ENCODE results near the gene MKLN1. TPM values are rescaled to one million over a fixed set of nuclear protein-coding genes. Genes with fewer than 3 reads are reported as not detected.

Gene MKLN1
- total RNA-seq (2021; ENCODE audit: unreplicated experiment) (48.5 TPM), Bru-seq, nascent RNA (percentile 83 among the genes with signal in this experiment), BruChase-seq, experiment 1, labeled RNA remaining after a 6-hour chase (percentile 77 among the genes with signal in this experiment), BruChase-seq, experiment 2, labeled RNA remaining after a 2-hour chase (percentile 76 among the genes with signal in this experiment)
- 17.2 and 22.2 TPM in 2 replicates for polyA plus RNA-seq (2012)
- long read RNA-seq, full-length matches to known transcripts, result 23 of 61 reads
- long read RNA-seq, partial matches to known transcripts, result 6 of 61 reads
- long read RNA-seq, other reads (novel, unspliced or antisense), result 32 of 61 reads

DNA sequence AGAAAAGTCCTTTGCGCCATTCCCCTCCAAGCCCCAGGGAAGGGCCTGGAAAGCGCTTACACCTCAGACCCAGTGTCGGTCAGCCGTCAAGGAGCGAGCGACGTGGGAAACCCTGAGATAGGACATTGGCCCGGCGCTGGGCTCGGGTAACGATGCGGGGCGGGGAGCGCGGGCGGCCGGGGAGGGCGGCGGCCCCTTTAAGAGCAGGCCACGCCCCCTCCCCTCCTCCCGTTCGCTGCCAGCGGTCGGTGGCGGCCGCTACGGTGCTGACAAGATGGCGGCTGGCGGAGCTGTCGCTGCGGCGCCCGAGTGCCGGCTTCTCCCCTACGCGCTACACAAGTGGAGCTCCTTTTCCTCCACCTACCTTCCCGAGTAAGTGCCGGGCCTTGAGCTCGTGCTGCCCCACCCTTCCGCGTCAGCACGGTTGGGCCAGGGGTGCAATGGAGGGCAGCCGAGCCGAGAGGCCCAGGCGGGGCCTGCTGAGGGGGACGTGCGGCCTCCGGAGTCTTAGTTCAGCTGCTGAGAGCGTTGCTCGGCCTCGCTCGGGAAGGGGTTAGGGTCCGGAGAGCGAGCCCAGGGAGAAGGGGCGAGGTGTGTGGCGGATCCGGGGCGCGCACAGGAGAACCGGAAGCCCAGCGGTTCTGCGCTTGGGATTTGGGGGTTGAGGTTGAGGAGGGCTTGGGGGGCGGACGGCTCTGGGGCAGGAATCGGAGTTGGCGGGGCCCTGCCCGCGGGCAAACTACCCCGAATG, at the start of gene MKLN1:
MKLN1 (plus strand) TSS at position 251 of the 751 bp plus-strand sequence; CDS start at position 275, 24 bp downstream.
- ChIA-PET POLR2A (interaction anchor here (0.7 to 1.2 kb wide), 2 partner anchors 9 to 219 kb away, joined by 4 read pairs; no protein-coding TSS in a partner anchor), RAD21 (ENCODE audit: low non-redundant PET in 1 of 2, low total read pairs in 2 of 2, uncharacterized antibody in 2 of 2, unreplicated experiment in 2 of 2) (interaction anchor here in 1 of 2 experiments (0.7 kb wide), 1 partner anchor 1253 kb away, joined by 3 read pairs; no protein-coding TSS in a partner anchor), CTCF (no interaction called here)
- Histone ChIP-seq H3K4me3 (replicated peaks in 1 of 2; ENCODE audit: low read depth in 1 of 2, low read length in 2 of 2) (peak within 1 kb of the TSS; percentile 90 to 97), H3K9me3 (ENCODE audit: control insufficient read depth in 1 of 2, insufficient read depth in 1 of 2, low read depth in 1 of 2, low read length in 2 of 2) (no peaks in the 10 kb centered on the region), H2AFZ (ENCODE audit: low read depth, low read length, poor library complexity, severe bottlenecking) (peak within 1 kb of the TSS; percentile 66), H3K27me3 (ENCODE audit: insufficient read depth, low read length) (no peaks in the 10 kb centered on the region), H3K9ac (ENCODE audit: low read length) (peak within 1 kb of the TSS; percentile 98), H3K36me3 (ENCODE audit: control insufficient read depth in 1 of 2, insufficient read depth in 2 of 2, low read length in 2 of 2) (peaks cover 0 to under 1% of the 10 kb centered on the region in 2 experiments; a peak in 1 of 4 replicates), H3K79me2 (ENCODE audit: insufficient read depth, low read length) (peaks cover 51% of the 10 kb centered on the region), H3K4me2 (ENCODE audit: low read length) (peak within 1 kb of the TSS; percentile 86), H3K27ac (ENCODE audit: low read depth, low read length) (peak within 1 kb of the TSS; percentile 86), H3K4me1 (ENCODE audit: control insufficient read depth in 1 of 2, insufficient read depth in 2 of 2, low read length in 2 of 2) (peaks cover 13 to 37% of the 10 kb centered on the region in 2 experiments; a peak in 3 of 4 replicates), H4K20me1 (ENCODE audit: insufficient read depth) (no peaks in the 10 kb centered on the region), H3K9me2 (ENCODE audit: insufficient read depth) (no peaks in the 10 kb centered on the region)
- DNase-seq (ENCODE audit: low read depth, low spot score) (peak; percentile 72), ATAC-seq (peak; percentile 92)
- intact Hi-C loops (cut with micrococcal nuclease), result no loop called here
- BruUV-seq (replicated peaks), result no TSS peak
- TF ChIP-seq ATF3 (IDR thresholded peaks at IDR 0.05) (no peak), TCF7L2 (IDR thresholded peaks at IDR 0.05; ENCODE audit: borderline replicate concordance, extremely low read depth, insufficient read depth, insufficient read length) (peak; percentile 74), FOSL1 (IDR thresholded peaks at IDR 0.05; ENCODE audit: low read depth) (no peak), ZFX (IDR thresholded peaks at IDR 0.05) (peak; percentile 99), RAD21 (IDR thresholded peaks at IDR 0.05; ENCODE audit: low read depth) (no peak), ELF1 (IDR thresholded peaks at IDR 0.05; ENCODE audit: borderline replicate concordance, low read depth) (no peak), SIN3A (IDR thresholded peaks at IDR 0.05; ENCODE audit: low read depth) (no peak; the same call in 1 of the 2 replicates), SP1 (IDR thresholded peaks at IDR 0.05; ENCODE audit: low read depth) (peak; percentile 65; the same call in 1 of the 2 replicates), CEBPB (IDR thresholded peaks at IDR 0.05; ENCODE audit: low read depth) (no peak), YY1 (IDR thresholded peaks at IDR 0.05; ENCODE audit: extremely low read depth, insufficient replicate concordance, low read depth, low read length) (peak; percentile 95), SRF (IDR thresholded peaks at IDR 0.05; ENCODE audit: low read depth) (no peak), EZH2phosphoT487 (IDR thresholded peaks at IDR 0.05; ENCODE audit: borderline replicate concordance) (no peak), EZH2 (IDR thresholded peaks at IDR 0.05) (no peak), MAX (IDR thresholded peaks at IDR 0.05) (peak; percentile 83), POLR2AphosphoS5 (IDR thresholded peaks at IDR 0.05; ENCODE audit: low read depth, low read length) (peak; percentile 88), EGR1 (IDR thresholded peaks at IDR 0.05; ENCODE audit: low read depth) (no peak), ZNF274 (IDR thresholded peaks at IDR 0.05; ENCODE audit: low read depth, low read length) (no peak)
- TF ChIP-seq, protein P1, sequence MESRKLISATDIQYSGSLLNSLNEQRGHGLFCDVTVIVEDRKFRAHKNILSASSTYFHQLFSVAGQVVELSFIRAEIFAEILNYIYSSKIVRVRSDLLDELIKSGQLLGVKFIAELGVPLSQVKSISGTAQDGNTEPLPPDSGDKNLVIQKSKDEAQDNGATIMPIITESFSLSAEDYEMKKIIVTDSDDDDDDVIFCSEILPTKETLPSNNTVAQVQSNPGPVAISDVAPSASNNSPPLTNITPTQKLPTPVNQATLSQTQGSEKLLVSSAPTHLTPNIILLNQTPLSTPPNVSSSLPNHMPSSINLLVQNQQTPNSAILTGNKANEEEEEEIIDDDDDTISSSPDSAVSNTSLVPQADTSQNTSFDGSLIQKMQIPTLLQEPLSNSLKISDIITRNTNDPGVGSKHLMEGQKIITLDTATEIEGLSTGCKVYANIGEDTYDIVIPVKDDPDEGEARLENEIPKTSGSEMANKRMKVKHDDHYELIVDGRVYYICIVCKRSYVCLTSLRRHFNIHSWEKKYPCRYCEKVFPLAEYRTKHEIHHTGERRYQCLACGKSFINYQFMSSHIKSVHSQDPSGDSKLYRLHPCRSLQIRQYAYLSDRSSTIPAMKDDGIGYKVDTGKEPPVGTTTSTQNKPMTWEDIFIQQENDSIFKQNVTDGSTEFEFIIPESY (IDR thresholded peaks at IDR 0.05; ENCODE audit: extremely low read depth, insufficient replicate concordance, low read length), result peak; percentile 25
- TF ChIP-seq, protein P2, sequence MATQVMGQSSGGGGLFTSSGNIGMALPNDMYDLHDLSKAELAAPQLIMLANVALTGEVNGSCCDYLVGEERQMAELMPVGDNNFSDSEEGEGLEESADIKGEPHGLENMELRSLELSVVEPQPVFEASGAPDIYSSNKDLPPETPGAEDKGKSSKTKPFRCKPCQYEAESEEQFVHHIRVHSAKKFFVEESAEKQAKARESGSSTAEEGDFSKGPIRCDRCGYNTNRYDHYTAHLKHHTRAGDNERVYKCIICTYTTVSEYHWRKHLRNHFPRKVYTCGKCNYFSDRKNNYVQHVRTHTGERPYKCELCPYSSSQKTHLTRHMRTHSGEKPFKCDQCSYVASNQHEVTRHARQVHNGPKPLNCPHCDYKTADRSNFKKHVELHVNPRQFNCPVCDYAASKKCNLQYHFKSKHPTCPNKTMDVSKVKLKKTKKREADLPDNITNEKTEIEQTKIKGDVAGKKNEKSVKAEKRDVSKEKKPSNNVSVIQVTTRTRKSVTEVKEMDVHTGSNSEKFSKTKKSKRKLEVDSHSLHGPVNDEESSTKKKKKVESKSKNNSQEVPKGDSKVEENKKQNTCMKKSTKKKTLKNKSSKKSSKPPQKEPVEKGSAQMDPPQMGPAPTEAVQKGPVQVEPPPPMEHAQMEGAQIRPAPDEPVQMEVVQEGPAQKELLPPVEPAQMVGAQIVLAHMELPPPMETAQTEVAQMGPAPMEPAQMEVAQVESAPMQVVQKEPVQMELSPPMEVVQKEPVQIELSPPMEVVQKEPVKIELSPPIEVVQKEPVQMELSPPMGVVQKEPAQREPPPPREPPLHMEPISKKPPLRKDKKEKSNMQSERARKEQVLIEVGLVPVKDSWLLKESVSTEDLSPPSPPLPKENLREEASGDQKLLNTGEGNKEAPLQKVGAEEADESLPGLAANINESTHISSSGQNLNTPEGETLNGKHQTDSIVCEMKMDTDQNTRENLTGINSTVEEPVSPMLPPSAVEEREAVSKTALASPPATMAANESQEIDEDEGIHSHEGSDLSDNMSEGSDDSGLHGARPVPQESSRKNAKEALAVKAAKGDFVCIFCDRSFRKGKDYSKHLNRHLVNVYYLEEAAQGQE (IDR thresholded peaks at IDR 0.05; ENCODE audit: low read depth), result no peak

All from HCT116 (cell line).